ENCODE measurements around the gene TJP3.
"Not testable (repeated sequence)": the region's sequence is repeated elsewhere in the genome, so short reads cannot be mapped to it uniquely, and the experiment has no call there.

TJP3 gene, protein sequence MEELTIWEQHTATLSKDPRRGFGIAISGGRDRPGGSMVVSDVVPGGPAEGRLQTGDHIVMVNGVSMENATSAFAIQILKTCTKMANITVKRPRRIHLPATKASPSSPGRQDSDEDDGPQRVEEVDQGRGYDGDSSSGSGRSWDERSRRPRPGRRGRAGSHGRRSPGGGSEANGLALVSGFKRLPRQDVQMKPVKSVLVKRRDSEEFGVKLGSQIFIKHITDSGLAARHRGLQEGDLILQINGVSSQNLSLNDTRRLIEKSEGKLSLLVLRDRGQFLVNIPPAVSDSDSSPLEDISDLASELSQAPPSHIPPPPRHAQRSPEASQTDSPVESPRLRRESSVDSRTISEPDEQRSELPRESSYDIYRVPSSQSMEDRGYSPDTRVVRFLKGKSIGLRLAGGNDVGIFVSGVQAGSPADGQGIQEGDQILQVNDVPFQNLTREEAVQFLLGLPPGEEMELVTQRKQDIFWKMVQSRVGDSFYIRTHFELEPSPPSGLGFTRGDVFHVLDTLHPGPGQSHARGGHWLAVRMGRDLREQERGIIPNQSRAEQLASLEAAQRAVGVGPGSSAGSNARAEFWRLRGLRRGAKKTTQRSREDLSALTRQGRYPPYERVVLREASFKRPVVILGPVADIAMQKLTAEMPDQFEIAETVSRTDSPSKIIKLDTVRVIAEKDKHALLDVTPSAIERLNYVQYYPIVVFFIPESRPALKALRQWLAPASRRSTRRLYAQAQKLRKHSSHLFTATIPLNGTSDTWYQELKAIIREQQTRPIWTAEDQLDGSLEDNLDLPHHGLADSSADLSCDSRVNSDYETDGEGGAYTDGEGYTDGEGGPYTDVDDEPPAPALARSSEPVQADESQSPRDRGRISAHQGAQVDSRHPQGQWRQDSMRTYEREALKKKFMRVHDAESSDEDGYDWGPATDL

DNA sequence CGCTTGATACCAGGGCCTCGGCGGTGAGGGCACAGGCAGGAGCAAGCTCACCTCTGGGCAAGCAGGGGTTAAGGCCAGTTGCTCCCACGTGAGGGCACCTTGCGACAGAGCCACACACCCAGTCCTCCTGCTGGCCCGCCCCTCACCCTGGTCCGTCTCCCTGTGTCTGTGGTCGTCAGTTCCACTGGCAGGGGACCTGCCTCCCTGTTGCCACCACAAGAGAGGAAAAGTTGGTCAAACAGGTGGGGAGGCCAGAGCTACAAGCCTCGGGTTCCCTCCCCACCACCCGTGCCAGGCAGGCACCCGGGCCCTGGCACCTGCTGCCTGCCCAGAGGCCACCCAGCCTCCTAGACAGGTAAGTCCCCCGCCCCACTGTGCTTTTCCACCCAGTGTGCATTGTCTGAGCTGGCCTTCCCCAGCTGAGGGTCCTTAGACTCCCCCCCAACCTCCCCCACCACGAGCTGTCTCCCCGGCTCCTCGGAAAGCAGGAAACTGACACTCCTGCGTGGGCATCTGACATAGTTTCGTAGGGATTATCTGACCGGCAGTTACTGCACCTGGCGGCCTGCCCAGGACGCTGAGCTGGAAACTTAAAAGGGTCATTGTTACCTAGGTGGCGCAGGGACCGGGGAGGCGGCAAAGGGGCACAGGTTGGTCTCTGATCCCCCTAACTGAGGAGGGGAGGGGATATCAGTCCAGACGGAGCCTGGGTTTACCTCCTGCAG is at the start of gene TJP3:
Gene TJP3 (plus strand): TSS at position 178 of the 725 bp plus-strand sequence. CDS start 20,049 bp downstream, outside the sequence.
- no peak for DNase-seq

DNA sequence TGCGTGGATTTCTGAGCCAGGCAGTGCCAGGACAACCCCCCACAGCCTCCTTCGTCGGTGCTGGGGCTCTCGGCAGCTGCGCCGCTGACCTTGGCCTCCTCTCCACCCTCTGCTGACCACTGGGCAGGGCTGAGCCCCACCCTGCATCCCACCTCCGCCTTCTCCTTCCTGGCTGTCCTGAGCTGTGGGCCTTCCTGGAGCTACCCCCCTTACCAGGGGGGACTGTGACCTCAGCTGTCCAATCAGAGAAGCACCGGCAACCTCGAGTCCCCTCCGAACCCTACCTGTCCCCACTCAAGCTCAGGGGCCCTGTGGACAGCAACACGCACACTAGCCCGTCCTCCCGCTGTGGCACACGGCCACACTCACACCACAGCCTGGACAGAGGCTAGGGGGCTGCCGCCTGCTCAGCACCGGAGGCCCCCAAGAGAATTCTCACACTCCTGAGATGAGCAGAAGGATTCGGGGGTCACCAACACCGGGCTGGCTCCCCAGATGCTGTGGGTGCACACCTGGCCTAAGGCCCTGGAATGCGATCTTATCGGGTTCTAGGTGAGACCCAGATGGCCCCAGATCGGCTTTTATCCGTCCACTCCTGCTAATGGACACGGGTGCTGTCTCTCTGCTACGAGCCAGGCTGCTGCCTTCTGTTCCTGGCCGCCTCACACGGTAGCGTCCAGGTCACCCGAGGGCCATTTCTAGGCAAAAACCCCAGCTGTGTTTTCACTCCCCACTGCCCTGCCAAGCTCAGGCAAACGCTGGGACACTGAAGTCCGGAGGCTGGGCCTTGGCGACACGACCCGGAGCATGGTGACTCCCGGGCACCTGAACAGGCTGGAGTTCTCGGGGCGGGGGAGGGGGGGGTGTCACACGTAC is 49.1 kb upstream of the TJP3 start:
- no peak for DNase-seq

DNA sequence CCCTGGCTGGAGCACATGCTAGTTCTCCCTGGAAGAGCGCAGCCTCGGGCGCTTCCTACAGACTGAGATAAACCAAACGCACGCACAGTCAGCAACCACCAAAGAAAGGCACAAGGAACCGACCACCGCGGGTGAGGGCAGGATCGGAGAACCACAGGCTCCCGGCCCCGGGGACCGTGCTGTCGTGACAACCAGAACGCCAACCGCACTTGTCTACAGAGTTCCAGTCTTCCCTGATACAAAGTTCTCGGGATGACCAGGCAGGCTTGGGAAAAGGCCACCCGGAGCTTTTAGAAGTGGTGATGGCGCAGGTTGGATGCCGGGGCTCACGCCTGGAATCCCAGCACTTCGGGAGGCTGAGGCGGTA is 48.5 kb upstream of the TJP3 start:
- no peak for DNase-seq

DNA sequence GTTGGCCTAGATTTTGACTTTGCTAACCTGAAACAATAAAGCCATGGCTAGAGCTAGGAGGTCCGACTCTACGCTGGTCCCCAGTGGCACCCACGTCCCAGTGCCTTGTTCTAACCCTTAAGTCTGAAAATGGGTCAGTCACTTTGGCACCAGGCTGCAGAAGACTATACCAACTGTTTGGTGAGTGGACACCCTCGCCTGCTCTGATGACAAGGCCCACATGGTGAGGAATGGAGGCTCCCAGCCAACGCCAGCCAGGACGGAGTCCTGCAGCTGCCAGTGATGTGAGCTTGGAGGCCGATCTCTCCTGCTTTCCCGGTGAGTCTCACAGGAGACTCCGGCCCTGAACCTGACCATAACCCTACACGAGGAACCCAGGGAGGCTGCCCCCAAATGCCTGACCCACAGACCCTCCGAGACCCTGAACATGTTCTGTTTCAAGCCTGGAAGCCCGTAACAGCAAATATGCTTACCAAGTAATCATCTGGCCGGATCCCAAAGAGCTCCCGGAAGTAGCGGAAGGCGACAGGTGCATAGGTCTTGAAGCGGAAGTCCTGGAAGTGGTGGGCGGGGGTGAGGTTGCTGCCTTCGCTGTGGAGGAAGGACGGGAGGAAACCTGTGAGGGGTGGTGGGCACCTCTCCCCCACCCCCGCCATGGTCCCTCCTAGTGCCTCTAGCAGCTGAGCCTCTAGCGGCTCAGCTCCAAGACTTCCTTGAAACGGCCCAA is 47.5 kb upstream of the TJP3 start:
- no peak for DNase-seq

DNA sequence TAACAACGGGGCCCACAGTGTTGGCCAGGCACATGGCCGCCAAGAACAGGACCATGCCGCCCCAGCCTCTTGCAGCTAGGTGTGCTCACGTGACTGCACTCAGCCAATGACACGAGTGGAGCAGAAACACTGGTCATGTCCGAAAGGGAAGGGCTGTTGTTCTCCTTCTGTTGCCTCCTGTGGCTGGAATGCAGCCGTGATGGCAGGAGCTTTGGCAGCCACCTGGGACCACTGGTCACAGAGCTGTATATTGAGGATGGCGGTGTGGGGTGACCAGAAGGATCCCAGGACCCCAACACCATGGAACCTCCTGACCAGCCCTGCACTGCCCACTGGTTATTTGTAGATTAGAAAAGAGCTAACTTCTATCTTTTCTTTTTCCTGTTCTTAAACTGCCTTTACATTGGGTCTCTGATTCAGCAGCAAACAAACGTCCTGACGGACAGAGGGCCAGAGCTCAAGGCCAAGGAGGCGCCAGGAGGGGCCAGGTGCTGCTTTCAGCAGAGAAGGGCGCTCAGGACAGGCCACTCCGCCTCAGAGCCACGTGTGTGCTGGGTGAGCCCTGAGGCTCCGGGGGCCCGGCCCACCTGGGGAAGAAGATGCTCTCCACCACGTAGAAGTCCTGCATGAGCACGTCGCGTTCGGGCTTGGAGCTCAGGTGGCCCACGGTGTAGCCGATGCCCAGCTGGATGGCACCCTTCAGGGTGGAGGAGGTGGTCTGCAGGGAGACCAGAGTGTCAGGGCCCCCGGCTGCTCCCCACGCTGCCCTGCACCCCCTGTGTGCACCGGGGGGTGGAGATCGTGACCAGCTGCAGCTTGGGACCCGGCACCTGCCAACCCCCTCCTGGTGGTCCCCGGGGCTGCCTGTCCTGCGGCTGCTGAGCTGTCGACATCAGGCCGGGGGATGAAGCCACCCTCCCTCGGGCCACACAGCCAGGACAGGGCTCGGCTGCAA is 46.6 kb upstream of the TJP3 start:
- DNase-seq: no peak

DNA sequence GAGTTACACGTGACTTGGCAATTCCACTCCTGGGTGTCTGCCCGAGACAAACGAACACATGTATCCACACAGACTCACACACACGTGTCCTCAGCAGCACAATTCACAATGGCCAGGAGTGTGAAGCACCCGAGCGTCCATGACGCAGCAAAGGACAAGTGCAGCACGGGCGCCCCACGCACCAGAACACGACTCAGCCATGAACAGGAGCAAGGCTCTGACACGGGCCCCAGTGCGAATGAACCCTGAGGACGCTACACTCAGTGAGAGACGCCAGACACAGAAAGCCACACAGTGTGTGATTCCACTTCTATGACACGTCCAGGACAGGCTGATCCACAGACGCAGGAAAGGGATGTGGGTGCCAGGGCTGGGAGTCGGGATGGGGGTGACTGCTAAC is 44.3 kb upstream of the TJP3 start:
- DNase-seq: no peak

DNA sequence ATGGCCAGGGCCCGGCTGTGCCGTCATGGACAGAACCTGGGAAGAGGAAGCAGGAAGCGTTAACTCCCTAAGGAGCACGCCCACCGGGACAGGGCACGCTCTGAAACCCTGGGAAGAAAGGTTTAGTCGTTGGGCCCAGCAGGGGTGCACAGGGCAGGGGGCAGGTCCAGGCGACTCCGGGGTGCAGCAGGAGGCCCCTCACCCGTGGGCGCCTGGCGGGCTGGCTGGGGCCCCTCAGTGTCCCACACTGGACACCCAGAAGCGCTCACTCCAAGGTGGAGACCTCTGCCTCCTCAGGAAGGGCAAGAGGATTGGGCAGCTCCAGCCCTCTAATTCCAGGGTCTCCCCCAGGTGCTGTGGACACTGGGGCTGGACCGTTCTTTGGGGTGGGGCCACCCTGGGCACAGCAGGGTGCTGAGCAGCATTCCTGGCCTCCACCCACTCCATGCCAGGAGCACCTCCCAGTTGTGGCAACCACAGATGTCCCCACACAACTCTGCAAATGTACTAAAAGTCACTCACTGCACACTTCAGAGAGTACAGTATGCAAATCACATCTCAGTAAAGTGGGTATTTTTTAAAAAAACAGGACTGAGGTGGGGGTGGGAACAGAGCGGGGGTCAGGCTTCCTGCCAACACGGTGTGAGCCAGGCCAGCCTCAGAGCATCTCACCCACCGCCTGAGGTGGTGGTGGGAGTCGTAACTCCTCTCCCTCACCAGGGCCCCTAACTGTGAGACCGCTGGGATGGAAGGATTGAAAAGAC is 43.1 kb upstream of the TJP3 start:
- no peak for DNase-seq

DNA sequence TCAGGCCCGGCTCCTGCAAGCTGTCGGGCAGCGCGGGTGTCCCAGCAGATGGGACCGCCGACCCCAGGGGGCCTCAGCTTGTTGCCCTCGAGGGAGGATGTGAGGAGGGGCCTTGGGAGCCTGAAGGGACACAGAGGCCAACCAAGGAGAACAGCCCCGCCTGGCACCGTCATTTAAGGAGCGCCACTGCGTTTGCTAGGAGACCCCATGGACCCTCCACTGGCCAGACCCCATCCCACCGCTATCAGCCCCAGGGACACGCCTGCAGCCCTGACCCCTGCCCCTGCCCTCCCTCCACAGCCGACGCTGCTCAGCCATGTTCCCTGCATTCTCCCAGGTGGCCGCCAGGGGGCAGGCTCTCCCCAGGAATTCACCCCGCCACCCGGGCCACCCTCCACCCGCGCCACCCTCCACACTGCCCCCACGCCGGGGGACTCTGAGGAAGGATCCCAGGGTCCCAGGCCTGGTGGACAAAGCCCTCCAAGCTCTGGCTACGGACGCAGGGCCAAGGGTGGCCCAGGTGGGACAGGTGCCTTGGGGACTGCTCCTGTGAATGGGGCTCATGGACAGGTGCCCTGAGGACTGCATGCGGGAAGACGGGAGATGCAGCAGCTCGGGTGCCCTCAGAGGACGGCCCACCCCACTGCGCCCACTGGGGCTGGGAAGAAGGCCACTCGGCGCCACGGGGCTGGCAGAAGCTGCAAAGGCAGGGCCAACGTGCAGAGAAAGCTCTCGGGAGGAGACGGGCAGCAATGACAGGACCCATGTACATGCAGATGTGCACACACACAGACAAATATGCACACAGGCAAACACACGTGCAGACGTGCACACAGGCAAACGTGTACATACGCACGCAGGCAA is 42.3 kb upstream of the TJP3 start:
- DNase-seq: no peak

DNA sequence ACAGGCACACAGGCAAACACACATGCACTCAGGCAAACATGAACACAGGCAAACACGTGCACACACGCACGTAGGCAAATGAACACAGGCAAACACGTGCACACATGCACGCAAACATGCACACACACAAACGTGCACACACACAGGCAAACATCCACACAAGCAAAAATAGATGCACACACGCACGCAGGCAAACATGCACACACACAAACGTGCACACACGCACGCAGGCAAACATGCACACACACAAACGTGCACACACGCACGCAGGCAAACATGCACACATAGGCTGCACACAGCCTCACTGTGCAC is 41.7 kb upstream of the TJP3 start:
- not testable (repeated sequence) for DNase-seq

DNA sequence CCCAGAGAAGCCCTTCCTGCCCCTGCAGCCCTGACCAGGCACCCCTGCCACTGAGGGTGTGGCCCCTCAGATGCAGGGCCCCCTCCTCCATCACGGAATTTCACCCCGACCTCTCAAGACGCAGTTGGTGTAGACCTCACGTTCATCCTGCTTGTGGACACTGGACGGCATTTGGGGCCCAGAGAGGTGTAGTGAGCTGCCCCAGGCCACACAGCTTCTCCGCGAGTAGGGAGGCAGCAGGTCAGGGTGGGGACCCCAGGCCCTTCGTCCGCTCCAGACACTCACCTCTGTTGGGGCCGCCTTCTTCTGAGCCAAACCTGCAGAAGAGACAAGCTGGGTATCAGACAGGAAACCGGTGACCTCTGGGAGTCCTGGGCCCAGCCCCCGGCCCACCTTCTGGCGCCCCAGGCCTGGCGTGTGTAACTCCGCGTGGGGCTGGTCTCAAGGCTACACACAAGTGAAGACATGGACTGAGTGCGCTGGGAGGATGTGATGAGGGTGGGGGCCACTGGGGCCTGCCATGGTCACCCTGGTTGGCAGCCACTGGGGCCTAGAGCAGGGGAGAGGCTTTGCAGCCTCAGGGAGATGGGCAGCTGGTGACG is 41.0 kb upstream of the TJP3 start:
- no peak for DNase-seq

DNA sequence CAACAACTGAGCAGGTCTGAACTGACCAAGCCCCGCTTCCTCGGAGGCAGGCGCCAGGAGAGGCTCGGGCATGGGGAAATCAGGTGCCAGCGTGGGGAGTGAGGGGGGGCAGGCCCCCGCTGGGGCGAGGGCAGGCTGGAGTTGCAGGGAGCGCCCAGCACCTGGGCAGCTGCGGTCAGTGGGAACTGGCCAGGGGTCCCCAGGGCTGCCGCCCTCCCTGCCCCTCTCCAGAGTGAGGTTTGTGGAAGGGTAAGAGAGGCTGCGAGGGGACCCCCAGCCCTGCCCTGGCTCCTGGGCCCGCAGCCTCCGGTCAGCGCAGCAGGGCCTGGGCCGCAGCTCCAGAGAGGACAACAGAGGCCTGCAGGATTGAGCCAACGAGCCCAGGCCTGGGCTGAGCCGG is 40.4 kb upstream of the TJP3 start:
- no peak for DNase-seq

DNA sequence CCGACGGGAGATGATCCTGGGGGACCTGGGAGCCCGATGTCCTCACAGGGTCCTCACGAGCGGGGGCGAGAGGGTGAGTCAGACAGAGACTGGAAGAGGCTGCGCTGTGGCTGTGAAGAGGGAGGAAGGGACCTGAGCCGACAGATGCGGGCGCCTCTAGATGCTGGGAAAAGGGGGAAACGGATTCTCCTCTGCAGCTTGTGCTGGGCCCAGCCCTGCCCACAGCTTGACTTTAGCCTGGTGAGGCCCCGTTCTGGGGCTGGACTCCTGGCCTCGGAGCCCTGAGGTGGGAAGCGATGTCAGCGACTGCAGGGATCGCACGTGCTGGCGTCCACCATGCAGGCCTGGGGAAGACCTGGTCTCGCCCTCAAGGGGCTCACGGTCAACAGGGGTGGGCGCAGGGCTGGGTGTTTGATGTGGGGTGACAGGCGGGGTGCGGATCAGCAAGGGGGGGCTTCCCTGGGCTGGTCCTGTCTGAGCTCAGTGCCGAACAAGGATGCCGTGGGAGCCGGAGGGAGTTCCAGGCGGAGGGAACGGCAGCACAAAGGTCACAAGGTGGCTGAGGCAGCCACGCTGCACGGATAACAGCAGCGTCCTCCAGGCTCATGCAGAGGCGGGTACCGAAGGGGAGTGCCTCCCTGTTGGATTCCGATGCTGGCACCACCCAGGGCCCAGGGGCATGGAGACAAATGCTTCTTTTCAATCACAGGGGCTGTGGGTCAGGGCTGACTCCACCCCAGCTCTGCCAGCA is 39.7 kb upstream of the TJP3 start:
- DNase-seq: no peak

DNA sequence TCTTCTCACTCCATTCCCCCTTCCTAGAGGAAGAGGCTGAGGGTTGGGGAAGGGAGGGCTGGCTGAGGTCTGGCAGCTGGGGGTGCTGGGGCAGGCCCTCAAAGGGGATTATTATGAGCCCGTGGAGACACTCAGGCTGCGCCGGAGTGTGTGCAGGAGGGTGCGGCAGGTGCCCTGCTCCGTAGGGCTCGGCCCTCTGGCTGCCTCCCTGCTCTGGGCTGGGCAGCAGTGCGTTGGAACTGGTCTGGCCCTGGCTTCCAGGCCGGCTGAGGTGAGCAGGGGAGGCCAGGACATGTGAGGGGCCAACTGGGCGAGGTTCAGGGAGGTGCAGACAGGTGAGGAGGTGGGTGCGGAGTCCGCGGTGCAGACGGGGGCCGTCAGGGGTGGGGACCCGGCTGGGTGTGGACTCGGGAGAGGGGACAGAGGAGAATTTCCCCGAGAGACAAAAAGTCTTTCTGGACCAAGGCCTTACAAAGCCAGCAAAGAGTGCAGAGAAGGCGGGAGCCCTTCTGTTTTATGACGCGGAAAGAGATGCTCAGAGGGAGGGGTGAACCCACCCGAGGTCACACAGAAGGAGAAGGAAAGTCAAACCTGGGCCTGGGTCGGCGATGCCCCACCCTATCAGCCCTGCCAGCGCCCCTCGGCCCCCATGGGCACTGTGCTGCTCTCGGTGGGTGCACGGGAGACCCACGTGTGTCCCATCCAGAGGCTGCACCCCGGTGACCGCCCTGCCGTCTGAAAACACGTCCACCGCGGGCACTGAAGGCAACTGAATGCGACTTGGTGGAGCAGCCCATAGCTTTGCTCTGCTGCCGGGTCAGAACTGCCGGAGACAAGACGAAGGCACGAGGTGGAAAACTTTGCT is 38.9 kb upstream of the TJP3 start:
- DNase-seq: no peak

DNA sequence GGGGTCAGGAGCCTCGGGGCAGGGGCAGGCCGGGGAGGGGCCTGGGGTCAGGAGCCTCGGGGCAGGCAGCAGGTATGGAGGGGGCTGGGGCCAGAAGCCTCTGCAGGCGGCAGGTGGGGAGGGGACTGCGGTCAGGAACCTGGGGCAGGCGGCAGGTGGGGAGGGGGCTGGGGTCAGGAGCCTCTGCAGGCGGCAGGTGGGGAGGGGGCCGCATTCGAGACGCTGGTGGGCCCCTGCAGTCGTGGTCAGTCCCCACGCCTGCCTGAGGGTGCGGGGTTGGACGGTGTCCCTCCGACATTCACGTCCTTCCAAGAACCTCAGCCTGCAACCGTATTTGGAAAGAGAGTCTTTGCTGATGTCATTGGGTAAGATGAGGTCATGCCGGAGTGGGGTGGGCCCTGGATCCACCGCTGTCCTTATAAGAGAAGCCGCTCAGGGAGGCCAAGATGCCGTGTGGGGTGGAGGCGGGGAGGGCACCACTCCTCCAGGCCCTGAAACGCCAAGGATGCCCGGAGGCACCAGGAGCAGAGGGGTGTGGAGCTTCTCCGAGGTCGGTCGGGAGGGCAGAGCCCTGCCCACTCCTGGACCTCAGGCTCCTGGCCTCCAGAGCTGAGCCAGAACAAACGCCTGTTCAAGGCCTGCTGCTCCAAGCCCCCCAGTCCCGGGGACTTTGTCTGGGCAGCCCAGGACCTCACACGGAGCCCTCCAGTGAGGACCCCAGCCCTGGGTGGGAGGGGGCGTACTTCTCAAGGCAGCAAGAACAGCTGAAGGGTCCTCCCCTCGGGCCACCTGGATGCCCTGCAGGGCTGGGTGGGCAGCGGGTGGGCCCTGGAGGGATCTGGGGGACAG is 38.0 kb upstream of the TJP3 start:
- no peak for DNase-seq
